Germinal center (tissue), 1 donor: ENCODE data around the gene PFDN1.

Experiments
- DNase-seq: peaks from one replicate; pipeline ENCODE4 v3.0.0; 2012; ENCODE audit warnings: mixed read lengths, low spot score

Gene PFDN1

GRCh38 chr5:140328036-140328764 lies 25.3 kb upstream of the PFDN1 start:
- DNase-seq: no peak

- no peak for DNase-seq
Observed at GRCh38 chr5:140327589-140327988, 24.7 kb upstream of the PFDN1 start.

- no peak for DNase-seq
Observed at GRCh38 chr5:140325486-140325885, 22.6 kb upstream of the PFDN1 start.

GRCh38 chr5:140324617-140325241 lies 21.8 kb upstream of the PFDN1 start:
- no peak for DNase-seq

- DNase-seq: no peak
Observed at GRCh38 chr5:140324041-140324600, 21.2 kb upstream of the PFDN1 start.

- DNase-seq: no peak
Observed at GRCh38 chr5:140322751-140323731, 20.1 kb upstream of the PFDN1 start.

- no peak for DNase-seq
Observed at GRCh38 chr5:140321796-140322195, 18.9 kb upstream of the PFDN1 start.

GRCh38 chr5:140319833-140320232 lies 16.9 kb upstream of the PFDN1 start:
- no peak for DNase-seq

GRCh38 chr5:140318792-140319191 lies 15.9 kb upstream of the PFDN1 start:
- no peak for DNase-seq

GRCh38 chr5:140317859-140318258 lies 15.0 kb upstream of the PFDN1 start:
- DNase-seq: no peak

- no peak for DNase-seq
Observed at GRCh38 chr5:140312791-140313189, 9.9 kb upstream of the PFDN1 start.

GRCh38 chr5:140312067-140312790 lies 9.3 kb upstream of the PFDN1 start:
- DNase-seq: no peak

- no peak for DNase-seq
Observed at GRCh38 chr5:140311011-140311467, 8.1 kb upstream of the PFDN1 start.

GRCh38 chr5:140310434-140310833 lies 7.5 kb upstream of the PFDN1 start:
- DNase-seq: no peak

GRCh38 chr5:140309706-140310249 lies 6.9 kb upstream of the PFDN1 start:
- DNase-seq: no peak

- DNase-seq: no peak
Observed at GRCh38 chr5:140305471-140305870, 2.6 kb upstream of the PFDN1 start.

GRCh38 chr5:140303966-140304365 lies 1.1 kb upstream of the PFDN1 start:
- DNase-seq: no peak

- no peak for DNase-seq
Observed at GRCh38 chr5:140301136-140301535, 1.8 kb downstream of the PFDN1 start.

- no peak for DNase-seq
Observed at GRCh38 chr5:140299056-140299455, 3.8 kb downstream of the PFDN1 start.

- DNase-seq: no peak
Observed at GRCh38 chr5:140298183-140298601, 4.7 kb downstream of the PFDN1 start.

- DNase-seq: no peak
Observed at GRCh38 chr5:140297283-140297682, 5.6 kb downstream of the PFDN1 start.
